Measurements from ENCODE around the gene RPS25.
"Not testable (repeated sequence)": the region's sequence is repeated elsewhere in the genome, so short reads cannot be mapped to it uniquely, and the experiment has no call there.

The RPS25 gene

DNA sequence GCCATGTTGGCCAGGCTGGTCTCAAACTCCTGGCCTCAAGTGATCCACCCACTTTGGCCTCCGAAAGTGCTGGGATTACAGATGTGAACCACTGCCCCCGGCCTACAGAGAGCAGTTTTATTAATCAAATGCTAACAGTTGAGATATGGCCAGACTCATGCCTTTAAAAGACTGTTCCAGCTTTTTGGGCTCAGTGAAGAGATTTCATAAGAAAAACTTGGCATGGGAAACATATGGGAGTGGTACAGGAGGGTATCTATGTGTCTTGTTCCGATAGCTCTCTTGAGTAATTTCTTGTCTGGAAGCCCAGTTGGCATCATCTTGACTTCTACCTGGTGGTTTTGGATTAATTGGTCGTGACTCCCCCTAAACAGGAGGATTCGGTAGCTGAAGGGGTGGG, 20.7 kb upstream of the RPS25 start:
- DNase-seq, result no peak

DNA sequence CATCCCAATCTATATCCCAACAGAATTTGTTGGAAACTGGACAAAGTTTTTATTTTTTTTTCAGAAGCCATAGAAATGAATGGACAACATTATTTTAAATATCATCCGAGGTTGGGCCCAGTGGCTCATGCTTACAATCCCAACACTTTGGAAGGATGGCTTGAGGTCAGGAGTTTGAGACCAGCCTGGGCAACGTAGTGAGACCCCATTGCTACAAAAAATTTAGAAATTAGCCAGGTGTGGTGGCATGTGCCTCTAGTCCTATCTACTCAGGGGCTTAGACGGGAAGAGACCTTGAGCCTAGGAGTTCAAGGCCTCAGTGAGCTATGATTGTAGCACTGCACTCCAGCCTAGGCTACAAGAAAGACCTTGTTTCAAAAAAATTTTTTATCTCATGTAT, 16.7 kb upstream of the RPS25 start:
- no peak for DNase-seq

- not testable (repeated sequence) for DNase-seq
Observed at GRCh38 chr11:119033421-119033820, 15.3 kb upstream of the RPS25 start.

DNA sequence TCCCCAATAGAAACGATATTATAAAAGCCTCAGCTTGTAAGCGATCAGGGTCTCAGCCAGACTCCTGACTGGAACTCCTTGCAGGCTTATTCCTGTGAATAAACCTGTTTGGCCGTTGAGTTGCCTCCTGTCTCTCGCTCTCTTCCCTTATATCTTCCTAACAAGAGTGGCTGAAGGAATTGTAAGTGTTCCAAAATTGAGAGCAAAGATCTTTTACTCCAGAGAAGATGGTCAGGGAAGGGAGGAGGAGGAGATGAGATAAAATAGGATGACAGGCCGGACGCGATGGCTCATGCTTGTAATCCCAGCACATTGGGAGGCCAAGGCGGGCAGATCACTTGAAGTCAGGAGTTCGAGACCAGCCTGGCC, 13.8 kb upstream of the RPS25 start:
- DNase-seq, result no peak

DNA sequence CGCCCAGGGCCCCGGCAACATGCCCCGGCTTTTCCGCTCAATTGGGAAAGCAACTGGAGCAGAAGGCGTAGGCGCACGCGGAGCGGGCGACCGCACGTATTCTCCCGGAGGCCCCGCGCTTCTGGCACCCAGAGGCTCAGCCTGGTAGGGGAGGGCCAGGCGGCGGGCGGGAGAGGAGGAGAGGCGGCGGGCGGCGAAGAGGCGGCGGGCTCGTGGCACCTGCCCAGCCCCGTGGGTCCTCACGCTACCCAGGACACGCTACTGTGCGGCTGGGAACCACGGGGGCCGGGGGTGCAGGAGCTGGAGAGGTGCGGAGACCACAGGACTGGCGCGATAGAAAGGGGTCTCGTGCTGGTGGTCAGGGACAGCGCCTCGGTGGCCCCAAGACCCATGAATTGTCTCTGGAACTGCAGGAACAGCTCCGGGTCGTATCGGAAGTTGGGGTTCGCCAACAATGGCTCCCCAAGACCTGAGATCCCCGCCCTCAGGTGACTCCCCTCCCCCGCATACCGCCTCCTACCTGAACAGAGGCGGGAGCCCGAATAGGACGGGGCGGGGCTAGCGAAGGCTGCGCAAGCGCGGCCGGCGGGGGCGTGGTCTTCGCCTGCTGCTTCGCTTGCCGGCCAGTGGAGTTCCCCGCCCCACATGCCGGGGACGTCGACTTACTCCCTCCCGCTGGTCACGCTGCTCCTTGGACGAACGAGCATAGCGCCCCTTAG, 12.3 kb upstream of the RPS25 start, which contains the start of gene SLC37A4:
Gene SLC37A4, minus strand, starts transcription at position 549 of the 719 bp plus-strand sequence.
- peak; percentile 98 for DNase-seq

DNA sequence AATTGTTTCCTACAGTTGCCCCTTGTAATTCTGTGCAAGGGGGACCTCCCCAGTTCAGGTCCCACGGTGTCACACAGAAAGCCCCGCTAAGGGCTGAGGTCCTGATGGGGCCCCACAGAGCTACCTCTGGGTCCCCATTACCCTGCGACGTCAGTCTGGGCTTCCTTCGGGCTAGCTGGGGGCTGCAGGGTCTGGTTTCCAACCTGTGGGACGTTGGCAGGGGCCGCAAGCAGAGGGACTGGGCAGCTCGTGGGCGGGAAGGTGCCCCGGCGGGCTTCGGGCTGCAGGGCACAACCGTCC, 11.8 kb upstream of the RPS25 start:
- DNase-seq, result no peak

- peak; percentile 5 for DNase-seq
Observed at GRCh38 chr11:119029340-119030028, 11.3 kb upstream of the RPS25 start.

- DNase-seq, result no peak
Observed at GRCh38 chr11:119029069-119029339, 10.9 kb upstream of the RPS25 start.

DNA sequence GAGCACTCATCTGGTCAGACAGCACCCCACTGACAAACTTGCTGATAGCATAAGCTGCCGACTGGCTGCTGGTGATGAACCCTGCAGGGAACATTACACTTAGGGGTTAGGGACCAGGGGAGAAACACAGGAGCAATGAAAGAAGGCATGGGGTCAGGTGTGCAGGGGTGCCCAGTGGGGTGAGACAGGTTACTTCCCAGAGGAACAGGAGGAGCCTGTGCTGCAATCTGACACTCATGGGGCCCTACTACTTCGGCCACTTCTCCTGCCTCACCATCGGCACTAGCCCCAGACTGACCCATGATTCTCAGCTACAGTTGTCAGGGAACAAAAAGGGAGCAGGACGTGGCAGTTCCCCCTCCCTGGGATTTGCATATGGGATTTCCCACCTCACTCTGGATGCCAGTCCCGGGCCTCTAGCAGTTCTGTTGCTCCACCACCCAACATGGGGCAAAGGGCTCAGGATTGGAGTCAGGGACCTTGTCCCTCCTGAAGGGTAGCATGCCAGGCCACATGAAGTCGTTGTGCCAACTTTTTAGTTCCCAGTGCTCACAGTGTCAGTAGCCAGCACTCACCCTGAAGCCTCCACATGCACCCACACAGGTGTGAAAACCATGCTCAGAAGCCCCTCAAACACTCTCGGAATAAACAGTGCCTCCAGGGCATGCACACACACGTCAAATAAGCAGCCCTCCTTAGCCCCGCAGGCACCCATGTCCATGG, 10.4 kb upstream of the RPS25 start:
- no peak for DNase-seq

- DNase-seq, result no peak
Observed at GRCh38 chr11:119027561-119028345, 9.6 kb upstream of the RPS25 start.

- DNase-seq, result no peak
Observed at GRCh38 chr11:119026970-119027369, 8.8 kb upstream of the RPS25 start.

GRCh38 chr11:119025978-119026766, 8.0 kb upstream of the RPS25 start:
- no peak for DNase-seq

DNA sequence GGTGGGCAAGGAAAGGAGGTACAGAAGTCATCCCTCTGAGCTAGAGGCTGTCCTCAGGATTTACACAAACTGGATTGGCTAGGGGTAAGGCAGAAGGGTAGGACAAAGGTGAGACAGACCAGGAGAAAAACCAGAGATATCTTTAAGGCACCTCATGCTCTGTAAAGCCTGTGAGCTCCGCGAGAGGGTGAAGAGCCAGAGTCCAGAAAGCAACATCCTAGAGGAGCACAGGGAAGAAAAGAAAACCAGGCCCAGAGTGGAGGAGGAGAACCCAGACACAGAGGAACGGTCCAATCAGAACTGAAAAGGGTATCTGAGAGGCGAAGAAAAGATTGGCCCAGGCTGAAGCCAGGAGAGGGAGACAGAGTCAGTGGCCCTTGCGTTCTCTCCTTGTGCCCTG, 7.4 kb upstream of the RPS25 start:
- DNase-seq, result no peak

- DNase-seq, result no peak
Observed at GRCh38 chr11:119025099-119025473, 6.9 kb upstream of the RPS25 start.

DNA sequence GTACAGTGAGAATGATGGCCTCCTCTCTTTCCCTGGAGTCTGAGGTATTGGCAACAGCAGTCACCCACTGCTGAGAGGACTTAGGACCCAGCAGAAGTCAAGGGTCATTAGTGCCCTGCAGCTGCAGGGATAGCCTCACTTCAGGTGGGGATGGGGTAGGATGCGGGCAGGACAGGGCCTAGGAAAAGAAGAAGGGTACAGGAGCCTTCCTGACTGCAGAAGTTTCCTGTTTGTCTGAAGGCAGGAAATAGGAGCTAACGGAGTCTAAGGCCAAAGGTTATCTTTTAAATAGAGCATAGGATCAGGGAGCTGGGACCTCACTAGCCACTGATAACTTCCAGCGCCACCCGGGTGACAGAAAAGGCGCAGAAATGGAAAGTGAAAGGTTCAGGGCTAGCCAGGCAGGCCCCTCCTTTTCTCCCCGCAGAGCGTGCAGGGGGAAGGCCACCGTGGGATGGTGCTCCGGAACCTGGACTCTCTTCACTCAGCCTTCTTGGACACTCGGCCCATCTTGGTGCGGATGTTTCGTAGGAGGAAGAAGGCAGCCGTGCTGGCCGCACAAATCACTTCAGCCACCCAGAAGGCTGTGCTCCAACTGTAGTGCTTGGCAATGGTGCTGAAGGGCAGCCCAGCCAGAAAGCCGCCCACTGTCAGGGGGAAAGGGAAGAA, 6.4 kb upstream of the RPS25 start:
- no peak for DNase-seq

DNA sequence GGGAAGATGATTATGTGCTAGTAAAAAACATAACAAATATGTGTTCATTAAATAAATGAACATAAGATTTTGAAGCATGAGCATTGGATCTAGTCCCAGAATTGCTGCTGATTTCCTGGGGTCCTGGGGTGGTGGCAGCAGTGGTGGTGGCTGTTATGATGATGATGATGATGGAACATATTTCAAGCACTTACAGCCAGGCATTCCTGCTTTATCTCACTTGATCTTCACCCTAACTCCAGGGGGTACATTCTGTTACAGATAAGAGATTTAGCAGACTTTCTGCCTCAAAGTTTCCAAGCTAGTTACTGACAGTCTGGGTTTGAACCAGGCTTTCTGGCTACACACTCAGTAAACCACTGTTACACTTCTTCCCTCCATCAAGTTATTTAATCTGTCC, 5.6 kb upstream of the RPS25 start:
- DNase-seq, result no peak

GRCh38 chr11:119021631-119022030, 3.5 kb upstream of the RPS25 start:
- no peak for DNase-seq

- no peak for DNase-seq
Observed at GRCh38 chr11:119019996-119020395, 1.9 kb upstream of the RPS25 start.

DNA sequence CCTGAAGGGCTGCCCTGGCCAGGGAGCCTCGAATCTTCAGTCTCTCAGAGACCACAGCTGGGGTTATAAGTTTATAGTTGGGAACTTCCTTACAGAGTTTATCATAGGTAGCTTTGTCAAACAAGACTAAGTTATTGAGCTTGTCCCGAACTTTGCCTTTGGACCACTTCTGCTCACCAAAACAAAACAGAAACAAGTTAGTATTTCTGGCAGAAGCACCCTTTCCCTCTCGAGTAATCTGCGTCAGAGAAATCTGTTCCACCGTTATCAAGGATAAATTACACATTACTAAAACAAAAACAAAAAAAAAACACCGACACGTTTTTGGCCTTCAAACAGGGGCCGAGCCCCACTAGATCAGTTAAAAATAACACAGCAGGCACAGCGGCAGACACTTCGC, 766 bp downstream of the RPS25 start:
- not testable (repeated sequence) for DNase-seq

- DNase-seq, result no peak
Observed at GRCh38 chr11:119016216-119017009, 1.7 kb downstream of the RPS25 start.

DNA sequence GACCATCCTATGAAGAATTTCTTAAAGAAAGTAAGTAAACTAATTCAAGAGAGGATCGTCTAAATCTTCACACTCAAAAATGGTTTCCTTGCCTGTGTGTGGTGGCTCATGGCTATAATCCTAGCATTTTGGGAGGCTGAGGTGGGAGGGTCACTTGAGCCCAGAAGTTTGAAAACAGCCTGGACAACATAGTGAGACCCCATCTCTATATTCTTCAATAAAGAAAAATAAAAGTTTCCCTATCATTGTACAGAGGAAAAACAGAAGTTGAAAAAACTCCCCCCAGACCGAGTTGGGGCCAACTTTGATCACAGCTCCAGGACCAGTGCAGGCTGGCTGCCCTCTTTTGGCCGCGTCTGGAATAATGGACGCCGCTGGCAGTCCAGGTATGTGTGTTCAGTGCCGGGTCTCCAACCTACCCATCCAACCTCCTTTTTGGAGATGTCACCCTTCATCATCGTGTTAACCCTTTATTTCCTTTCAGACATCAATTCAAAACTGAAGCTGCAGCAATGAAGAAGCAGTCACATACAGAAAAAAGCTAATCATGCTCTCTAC, 3.0 kb downstream of the RPS25 start:
- DNase-seq, result no peak
